Gastroesophageal sphincter (tissue), 4 donors: ENCODE measurements around the gene HS3ST2. TPM values are rescaled to one million over a fixed set of nuclear protein-coding genes. Genes with fewer than 3 reads are reported as not detected.

ENCODE experiments used
- ATAC-seq: fragments of 150-250 bp; one replicate; pipeline ENCODE4 v1.9.1; 2016; ENCODE audit warnings: mild to moderate bottlenecking, moderate library complexity
- H3K27ac ChIP-seq, 4 donors: fragments of 200-600 bp; sonication (generic) in 3 of 4; 1 replicate in 3 of 4; 2 replicates in 1 of 4; pipeline ENCODE4 v1.5.1; 2016 to 2019
- H3K27me3 ChIP-seq: fragments of 200-600 bp; sonication (generic); one replicate; pipeline ENCODE4 v1.5.1; 2019
- H3K36me3 ChIP-seq, 2 donors: fragments of 200-600 bp; sonication (generic); one replicate each; pipeline ENCODE4 v1.5.1; 2019; ENCODE audit warnings: control low read depth in 1 of 2
- H3K4me1 ChIP-seq, 3 donors: fragments of 200-600 bp; sonication (generic); 1 replicate in 2 of 3; 2 replicates in 1 of 3; pipeline ENCODE4 v1.5.1; 2016 to 2019; ENCODE audit warnings: control low read depth in 2 of 3
- H3K4me3 ChIP-seq, 2 donors: fragments of 200-600 bp; sonication (generic); one replicate each; pipeline ENCODE4 v1.5.1; 2019; ENCODE audit warnings: mild to moderate bottlenecking in 1 of 2, moderate library complexity in 1 of 2
- H3K9me3 ChIP-seq, 3 donors: fragments of 200-600 bp; sonication (generic); one replicate each; pipeline ENCODE4 v1.5.1; 2017 to 2019; ENCODE audit warnings: control low read depth in 2 of 3
- CTCF ChIP-seq, 4 experiments: fragments of 200-600 bp in 2 of 4; fragments of 450-650 bp in 2 of 4; sonication (generic) in 1 of 4; IDR thresholded peaks; one replicate each; pipeline ENCODE4 v1.5.1; 2017 to 2019; ENCODE audit warnings: antibody characterized with exemption in 4 of 4, mild to moderate bottlenecking in 2 of 4, moderate library complexity in 2 of 4
- EP300 ChIP-seq: sonication (generic); formaldehyde crosslinking; IDR thresholded peaks from one replicate; pipeline ENCODE4 v1.6.1; 2017; ENCODE audit warnings: antibody characterized with exemption, mild to moderate bottlenecking
- POLR2A ChIP-seq, 2 donors: fragments of 450-650 bp; IDR thresholded peaks; one replicate each; pipeline ENCODE4 v1.6.1; 2017; ENCODE audit warnings: antibody characterized with exemption in 2 of 2, mild to moderate bottlenecking in 2 of 2, moderate library complexity in 1 of 2
- POLR2AphosphoS5 ChIP-seq: sonication (generic); formaldehyde crosslinking; IDR thresholded peaks from one replicate; pipeline ENCODE4 v1.6.1; 2017; ENCODE audit warnings: antibody characterized with exemption
- WGBS, 2 donors: methylation state at CpG; one replicate each; pipeline ENCODE4 v1.1.5; 2018; ENCODE audit warnings: low coverage in 1 of 2; 5-methylcytosine and 5-hydroxymethylcytosine counted together
- total RNA-seq, 4 donors: library from RNA; depleted of rRNA; stranded (reverse); fragments of >200 nt; gene quantifications; one replicate each; pipeline ENCODE4 v1.1.0, GENCODE V29; 2016

Gene HS3ST2
- total RNA-seq, 4 donors from 2014 or later: 0.66 to 2.0 (median 1.7) TPM

- Histone ChIP-seq H3K36me3 (no peaks in the 10 kb centered on the region), H3K9me3 (no peaks in the 10 kb centered on the region), H3K27me3 (no peaks in the 10 kb centered on the region), H3K4me1 (no peaks in the 10 kb centered on the region), H3K27ac (no peak overlapping the region), H3K4me3 (no peak overlapping the region)
- ATAC-seq: no peak
- TF ChIP-seq POLR2AphosphoS5 (no peak), CTCF (IDR thresholded peaks at IDR 0.05) (no peak), POLR2A (IDR thresholded peaks at IDR 0.05) (no peak), EP300 (no peak)
- WGBS, 2 donors: 67 to 81% methylated on average over 4 to 5 of the region's 5 CpGs
These were observed 28.4 kb upstream of the HS3ST2 start for GRCh38 chr16:22785552-22785951.

GRCh38 chr16:22786284-22786683, 27.7 kb upstream of the HS3ST2 start:
- no peaks in the 10 kb centered on the region for H3K9me3 ChIP-seq
- H3K27me3 ChIP-seq: no peaks in the 10 kb centered on the region
- no peak overlapping the region for H3K27ac ChIP-seq
- H3K4me3 ChIP-seq: no peak overlapping the region
- ATAC-seq: no peak
- no peaks in the 10 kb centered on the region for H3K4me1 ChIP-seq
- WGBS, 2 donors: 84 to 93% methylated on average over 2 of the region's 2 CpGs
- H3K36me3 ChIP-seq: no peaks in the 10 kb centered on the region
- TF ChIP-seq CTCF (IDR thresholded peaks at IDR 0.05) (no peak), POLR2AphosphoS5 (no peak), EP300 (no peak), POLR2A (IDR thresholded peaks at IDR 0.05) (no peak)

GRCh38 chr16:22786691-22787090, 27.3 kb upstream of the HS3ST2 start:
- WGBS, 2 donors: 46 to 49% methylated on average over 3 to 4 of the region's 4 CpGs
- TF ChIP-seq EP300 (no peak), CTCF (IDR thresholded peaks at IDR 0.05) (no peak), POLR2A (IDR thresholded peaks at IDR 0.05) (no peak), POLR2AphosphoS5 (no peak)
- Histone ChIP-seq H3K9me3 (no peaks in the 10 kb centered on the region), H3K4me3 (no peak overlapping the region), H3K27me3 (no peaks in the 10 kb centered on the region), H3K27ac (no peak overlapping the region), H3K36me3 (no peaks in the 10 kb centered on the region), H3K4me1 (no peaks in the 10 kb centered on the region)
- no peak for ATAC-seq

GRCh38 chr16:22787466-22788192, 26.3 kb upstream of the HS3ST2 start:
- no peaks in the 10 kb centered on the region for H3K36me3 ChIP-seq
- no peaks in the 10 kb centered on the region for H3K27me3 ChIP-seq
- H3K27ac ChIP-seq: no peak overlapping the region
- no peak overlapping the region for H3K4me3 ChIP-seq
- TF ChIP-seq CTCF (IDR thresholded peaks at IDR 0.05) (no peak), POLR2AphosphoS5 (no peak), EP300 (no peak), POLR2A (IDR thresholded peaks at IDR 0.05) (no peak)
- H3K4me1 ChIP-seq: no peaks in the 10 kb centered on the region
- no peak for ATAC-seq
- 61 to 72% methylated on average over 9 of the region's 10 CpGs for WGBS, 2 donors
- H3K9me3 ChIP-seq: no peaks in the 10 kb centered on the region

GRCh38 chr16:22788193-22788530, 25.8 kb upstream of the HS3ST2 start:
- Histone ChIP-seq H3K9me3 (no peaks in the 10 kb centered on the region), H3K4me1 (no peaks in the 10 kb centered on the region), H3K27me3 (no peaks in the 10 kb centered on the region), H3K4me3 (no peak overlapping the region), H3K36me3 (no peaks in the 10 kb centered on the region), H3K27ac (no peak overlapping the region)
- no peak for ATAC-seq
- TF ChIP-seq POLR2A (IDR thresholded peaks at IDR 0.05) (no peak), POLR2AphosphoS5 (no peak), EP300 (no peak), CTCF (IDR thresholded peaks at IDR 0.05) (no peak)
- WGBS, 2 donors: 14 to 63% methylated on average over 1 to 3 of the region's 3 CpGs
